ENCODE data around the gene CNTNAP5.

- TF ChIP-seq SP1 (IDR thresholded peaks at IDR 0.05) (no peak), ELF4 (IDR thresholded peaks at IDR 0.05) (no peak), FOXA1 (IDR thresholded peaks at IDR 0.05) (no peak), CTBP1 (IDR thresholded peaks at IDR 0.05; ENCODE audit: borderline replicate concordance) (no peak), FOXM1 (IDR thresholded peaks at IDR 0.05; ENCODE audit: borderline replicate concordance) (no peak), NFRKB (IDR thresholded peaks at IDR 0.05) (no peak), ARNT (IDR thresholded peaks at IDR 0.05) (no peak), ZNF384 (IDR thresholded peaks at IDR 0.05) (no peak), L3MBTL2 (conservative IDR thresholded peaks at IDR 0.05) (no peak)
Measured at GRCh38 chr2:124039032-124039431, 13.9 kb downstream of the CNTNAP5 start.

Measured in HEK293T (cell line).